ENCODE results near the gene TECPR1.

- TF ChIP-seq EP300 (IDR thresholded peaks at IDR 0.05) (no peak), CTCF (IDR thresholded peaks at IDR 0.05) (no peak), POLR2A (IDR thresholded peaks at IDR 0.05) (no peak)
These were observed 30.7 kb upstream of the TECPR1 start for GRCh38 chr7:98282703-98283102.
